HG02571 (cell line): Measurements from ENCODE around the gene COL16A1.

Source experiments
- ATAC-seq: cut with Tn5 transposase; IDR thresholded peaks from one replicate; pipeline ENCODE4 v1.9.1; 2021; ENCODE audit warnings: mild to moderate bottlenecking, moderate library complexity; ENCODE audit not compliant: unreplicated experiment

COL16A1 gene

GRCh38 chr1:31627301-31627929 lies 76.4 kb downstream of the COL16A1 start:
- no peak for ATAC-seq

- ATAC-seq: no peak
Measured at GRCh38 chr1:31626223-31627207, 77.3 kb downstream of the COL16A1 start.

GRCh38 chr1:31625561-31626222 lies 78.1 kb downstream of the COL16A1 start:
- no peak for ATAC-seq

- no peak for ATAC-seq
Measured at GRCh38 chr1:31624731-31625514, 78.9 kb downstream of the COL16A1 start.

GRCh38 chr1:31624309-31624708 lies 79.5 kb downstream of the COL16A1 start:
- no peak for ATAC-seq

- no peak for ATAC-seq
Measured at GRCh38 chr1:31623365-31623764, 80.5 kb downstream of the COL16A1 start.

GRCh38 chr1:31621847-31622730 lies 81.7 kb downstream of the COL16A1 start:
- ATAC-seq: no peak

GRCh38 chr1:31621498-31621820 lies 82.4 kb downstream of the COL16A1 start:
- ATAC-seq: no peak

- no peak for ATAC-seq
Measured at GRCh38 chr1:31620631-31621497, 83.0 kb downstream of the COL16A1 start.

GRCh38 chr1:31618916-31619846 lies 84.6 kb downstream of the COL16A1 start:
- no peak for ATAC-seq

GRCh38 chr1:31617916-31618746 lies 85.7 kb downstream of the COL16A1 start:
- ATAC-seq: no peak

GRCh38 chr1:31617218-31617915 lies 86.5 kb downstream of the COL16A1 start, which contains the start of gene HCRTR1:
Gene HCRTR1, plus strand, starts transcription at chr1:31617689. Its CDS starts 1,504 bp downstream, at chr1:31619193.
- ATAC-seq: no peak

- ATAC-seq: no peak
Measured at GRCh38 chr1:31615939-31616338, 87.9 kb downstream of the COL16A1 start.

GRCh38 chr1:31615414-31615813 lies 88.4 kb downstream of the COL16A1 start:
- no peak for ATAC-seq

GRCh38 chr1:31614414-31615005 lies 89.3 kb downstream of the COL16A1 start:
- no peak for ATAC-seq
